D721Med (cell line): Measurements from ENCODE around the gene GSS.
"Not testable (repeated sequence)": the region's sequence is repeated elsewhere in the genome, so short reads cannot be mapped to it uniquely, and the experiment has no call there.

Experiments used
- DNase-seq: peaks from one replicate; pipeline ENCODE4 v3.0.0; 2011; ENCODE audit warnings: low spot score; ENCODE audit not compliant: insufficient read length
- FAIRE-seq: peaks from 2 replicates; lab custom pipeline; 2011; peaks lifted over from hg19 to GRCh38; lab: Jason Lieb, UNC
- TF ChIP-seq, protein P1 (sequence below): IDR thresholded peaks from 2 replicates; pipeline ENCODE4 v1.5.1; 2012; ENCODE audit warnings: mild to moderate bottlenecking, control low read depth; ENCODE audit not compliant: insufficient read depth; ENCODE audit errors: missing control alignments

GSS gene

DNA sequence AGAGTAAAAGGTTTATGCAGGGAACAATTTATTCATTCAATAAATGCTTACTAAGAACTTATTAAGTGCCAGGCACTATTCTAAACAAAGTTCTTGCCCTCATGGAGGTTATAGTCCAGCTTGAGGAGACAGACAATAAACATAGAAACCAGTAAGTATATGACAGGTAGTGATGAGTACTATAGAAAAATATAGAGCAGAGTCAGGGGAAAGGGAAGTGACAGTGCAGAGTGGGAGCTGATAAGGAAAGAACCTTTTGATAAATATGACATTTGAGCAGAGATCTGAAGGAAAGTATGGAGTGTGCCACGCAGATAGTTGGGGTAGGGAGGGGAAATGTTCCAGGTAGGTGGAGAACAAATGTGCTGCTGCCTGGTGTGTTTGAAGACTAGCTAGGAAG, 67.1 kb downstream of the GSS start:
- DNase-seq: no peak
- FAIRE-seq: no peak
- TF ChIP-seq, protein P1, sequence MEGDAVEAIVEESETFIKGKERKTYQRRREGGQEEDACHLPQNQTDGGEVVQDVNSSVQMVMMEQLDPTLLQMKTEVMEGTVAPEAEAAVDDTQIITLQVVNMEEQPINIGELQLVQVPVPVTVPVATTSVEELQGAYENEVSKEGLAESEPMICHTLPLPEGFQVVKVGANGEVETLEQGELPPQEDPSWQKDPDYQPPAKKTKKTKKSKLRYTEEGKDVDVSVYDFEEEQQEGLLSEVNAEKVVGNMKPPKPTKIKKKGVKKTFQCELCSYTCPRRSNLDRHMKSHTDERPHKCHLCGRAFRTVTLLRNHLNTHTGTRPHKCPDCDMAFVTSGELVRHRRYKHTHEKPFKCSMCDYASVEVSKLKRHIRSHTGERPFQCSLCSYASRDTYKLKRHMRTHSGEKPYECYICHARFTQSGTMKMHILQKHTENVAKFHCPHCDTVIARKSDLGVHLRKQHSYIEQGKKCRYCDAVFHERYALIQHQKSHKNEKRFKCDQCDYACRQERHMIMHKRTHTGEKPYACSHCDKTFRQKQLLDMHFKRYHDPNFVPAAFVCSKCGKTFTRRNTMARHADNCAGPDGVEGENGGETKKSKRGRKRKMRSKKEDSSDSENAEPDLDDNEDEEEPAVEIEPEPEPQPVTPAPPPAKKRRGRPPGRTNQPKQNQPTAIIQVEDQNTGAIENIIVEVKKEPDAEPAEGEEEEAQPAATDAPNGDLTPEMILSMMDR: no peak

DNA sequence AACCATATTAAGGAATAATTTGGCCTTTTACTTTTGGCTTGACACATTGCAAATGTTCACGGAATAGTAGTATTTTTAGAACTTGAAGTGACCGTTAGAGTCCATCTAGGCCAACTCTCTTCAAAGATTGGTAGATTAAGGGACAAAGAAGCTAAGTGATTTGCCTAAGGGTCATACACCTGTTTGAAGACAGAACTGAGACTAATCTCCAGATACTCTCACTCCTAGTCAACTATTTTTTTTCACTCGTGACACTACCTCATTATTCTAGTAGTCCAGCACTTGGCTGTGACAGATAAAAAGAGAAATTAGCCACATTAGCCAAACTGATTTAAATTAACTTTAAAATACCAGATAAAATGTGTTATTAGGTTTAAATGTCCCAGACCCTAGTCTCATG, 68.6 kb downstream of the GSS start:
- TF ChIP-seq, protein P1: no peak
- FAIRE-seq (no peak), DNase-seq (no peak)

DNA sequence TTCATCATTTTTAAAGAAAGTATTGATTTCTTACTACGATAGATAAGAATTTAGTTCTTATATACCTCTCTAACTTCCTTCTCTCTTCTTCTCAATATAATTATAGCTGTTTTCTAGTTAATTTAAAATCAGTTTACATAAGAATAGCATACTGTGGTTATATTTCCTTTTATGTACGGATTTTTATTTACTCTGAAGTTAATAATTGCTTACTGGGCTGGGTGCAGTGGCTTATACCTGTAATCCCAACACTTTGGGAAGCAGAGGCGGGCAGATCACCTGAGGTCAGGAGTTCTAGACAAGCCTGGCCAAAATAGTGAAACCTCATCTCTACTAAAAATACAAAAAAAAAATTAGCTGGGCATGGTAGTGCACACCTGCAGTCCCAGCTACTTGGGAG, 69.5 kb downstream of the GSS start:
- TF ChIP-seq, protein P1: no peak
- DNase-seq (no peak), FAIRE-seq (no peak)

DNA sequence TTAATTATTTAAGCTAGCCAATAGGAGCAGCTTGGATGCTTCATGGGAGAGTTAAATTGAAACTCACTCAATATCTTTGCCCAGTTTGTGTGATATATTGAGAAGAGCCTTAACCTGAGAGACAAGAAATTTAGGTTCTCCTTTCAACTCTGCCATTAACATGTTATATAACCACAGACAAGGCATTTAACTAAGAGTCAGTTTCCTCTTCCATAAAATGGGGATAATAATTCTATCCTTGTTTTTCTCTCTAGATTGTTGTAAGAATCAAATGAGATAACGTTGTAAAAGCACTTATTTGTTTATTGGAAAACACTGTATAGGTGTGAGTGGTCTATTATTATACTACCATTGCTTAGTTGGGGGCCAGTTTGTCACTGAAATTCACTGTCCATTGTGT, 71.3 kb downstream of the GSS start:
- no peak for FAIRE-seq
- DNase-seq: no peak
- TF ChIP-seq, protein P1: no peak

DNA sequence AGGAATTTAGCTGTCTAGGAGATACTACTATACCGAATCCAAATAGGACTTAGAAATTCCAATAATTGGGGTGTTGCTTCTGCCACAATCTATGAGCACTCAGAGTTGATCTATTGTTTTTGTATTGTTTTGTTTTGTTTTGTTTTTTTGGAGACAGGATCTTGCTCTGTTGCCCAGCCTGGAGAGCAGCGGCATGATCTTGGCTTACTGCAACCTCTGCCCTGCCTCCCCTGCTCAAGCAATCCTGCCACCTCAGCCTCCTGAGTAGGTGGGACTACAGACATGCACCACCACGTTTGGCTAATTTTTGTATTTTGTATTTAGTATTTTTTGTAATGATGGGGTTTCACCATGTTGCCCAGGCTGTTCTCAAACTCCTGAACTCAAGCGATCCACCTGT, 71.8 kb downstream of the GSS start:
- no peak for DNase-seq
- TF ChIP-seq, protein P1: no peak
- FAIRE-seq: no peak

DNA sequence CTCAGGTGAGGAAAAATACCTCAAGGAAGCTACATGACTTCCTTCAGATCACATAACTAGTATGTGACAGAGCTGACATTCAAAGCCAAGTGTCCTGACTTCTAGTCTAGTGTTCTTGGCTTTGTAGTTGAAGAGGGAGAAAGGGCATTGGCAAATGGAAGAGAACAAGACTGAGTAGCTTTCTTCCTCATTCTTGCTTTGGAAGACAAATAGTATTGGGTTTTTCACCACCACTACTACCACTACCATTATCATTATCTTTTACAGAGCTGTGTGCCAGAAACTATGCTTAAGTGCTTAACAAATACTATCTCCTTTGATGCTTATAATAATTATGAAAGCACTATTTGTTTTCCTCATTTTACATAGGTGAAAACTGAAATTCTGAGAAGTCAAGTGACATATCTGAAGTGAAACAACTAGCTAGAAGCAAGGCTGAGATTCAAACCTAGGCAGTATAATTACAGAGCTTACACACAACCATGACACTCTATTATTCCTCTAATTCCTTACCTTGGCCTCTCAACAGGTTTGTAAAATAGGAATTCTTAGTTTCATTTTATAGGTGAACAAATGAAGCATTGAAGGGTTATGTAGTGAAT, 72.4 kb downstream of the GSS start:
- FAIRE-seq: no peak
- TF ChIP-seq, protein P1: no peak
- DNase-seq: no peak

DNA sequence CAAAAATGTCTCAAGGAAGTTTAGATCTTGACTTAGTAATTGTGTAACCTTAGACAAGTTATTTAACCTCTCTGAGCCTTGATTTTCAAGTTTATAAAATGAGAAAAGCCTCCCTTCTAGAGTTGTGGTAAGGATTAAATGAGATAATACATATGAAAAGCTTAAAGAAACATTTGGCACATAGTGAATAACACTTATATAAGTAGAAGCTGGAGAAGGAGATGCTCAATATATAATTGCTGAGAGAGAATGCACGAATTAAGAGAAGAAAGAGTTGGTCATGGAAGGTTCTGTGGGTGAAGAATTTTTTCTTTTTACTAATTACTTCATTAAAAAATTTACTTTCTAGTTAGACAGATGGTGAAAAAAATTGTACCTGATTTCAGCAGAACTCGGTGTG, 73.9 kb downstream of the GSS start:
- DNase-seq: no peak
- FAIRE-seq: no peak

DNA sequence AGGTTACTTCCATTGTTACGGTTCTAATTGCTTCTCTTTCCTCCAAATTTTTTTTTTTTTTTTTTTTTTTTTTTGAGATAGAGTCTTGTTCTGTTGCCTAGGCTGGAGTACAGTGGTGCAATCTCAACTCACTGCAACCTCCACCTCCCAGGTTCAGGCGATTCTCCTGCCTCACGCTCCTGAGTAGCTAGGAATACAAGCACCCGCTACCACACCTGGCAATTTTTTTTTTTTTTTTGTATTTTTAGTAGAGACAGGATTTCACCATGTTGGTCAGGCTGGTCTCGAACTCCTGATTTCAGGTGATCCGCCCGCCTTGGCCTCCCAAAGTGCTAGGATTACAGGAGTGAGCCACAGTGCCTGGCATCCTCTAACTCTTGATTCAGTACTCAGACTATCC, 74.6 kb downstream of the GSS start:
- DNase-seq, FAIRE-seq: not testable (repeated sequence)

More for the DNA sequence above, 73.9 kb downstream of the GSS start:
- TF ChIP-seq, protein P1: no peak
